GM12878 (cell line): Measurements from ENCODE around the gene CDH18. TPM values are rescaled to one million over a fixed set of nuclear protein-coding genes. Genes with fewer than 3 reads are reported as not detected.

ENCODE experiments used
- ATAC-seq: fragments of 200-7000 bp; cut with Tn5 transposase; 3 replicates; pipeline ENCODE4 v1.9.1; 2020; ENCODE audit warnings: mild to moderate bottlenecking, moderate library complexity
- BruUV-seq: library from RNA; stranded (reverse); fragments of 400-500 nt; replicated peaks from 2 replicates; lab custom pipeline; 2021; lab: Mats Ljungman, UMichigan
- CTCF ChIA-PET: fragments of 300-600 bp; sonication (Branson Sonifier 250); formaldehyde crosslinking; extraction: SDS; loops from one replicate; lab custom pipeline; 2021; ENCODE audit warnings: inconsistent platforms; lab: Yijun Ruan, JAX
- POLR2A ChIA-PET: fragments of 350-600 bp; formaldehyde crosslinking; extraction: SDS; loops from one replicate; lab custom pipeline; 2021; ENCODE audit warnings: inconsistent platforms; lab: Charles Lee
- RAD21 ChIA-PET: fragments of 300-600 bp; sonication (Branson Sonifier 250); formaldehyde crosslinking; loops from one replicate; lab custom pipeline; 2023; ENCODE audit warnings: antibody characterized with exemption; ENCODE audit not compliant: unreplicated experiment; lab: Charles Lee
- SMC1A ChIA-PET: fragments of 300-600 bp; sonication (Branson Sonifier 250); formaldehyde crosslinking; loops from one replicate; lab custom pipeline; 2023; ENCODE audit not compliant: unreplicated experiment, uncharacterized antibody; lab: Charles Lee
- DNase-seq: peaks from one replicate; pipeline ENCODE4 v3.0.0-alpha.2; 2011; ENCODE audit warnings: low read depth, low spot score
- FAIRE-seq: peaks from 3 replicates; lab custom pipeline; 2011; peaks lifted over from hg19 to GRCh38; lab: Jason Lieb, UNC
- H2AFZ ChIP-seq: 2 replicates; pipeline ENCODE4 v1.6.0; 2011; ENCODE audit warnings: low read depth, low read length, control low read depth; ENCODE audit not compliant: control insufficient read depth
- H3K27ac ChIP-seq: 2 replicates; pipeline ENCODE4 v1.5.1; 2011; ENCODE audit warnings: control low read depth; ENCODE audit not compliant: control insufficient read depth, insufficient read depth
- H3K27me3 ChIP-seq, 2 experiments: replicated peaks in 1 of 2; 2 replicates each; pipeline versions ENCODE4 v1.6.0 to v1.6.1; 2011; ENCODE audit warnings: low read length in 1 of 2; ENCODE audit not compliant: control insufficient read depth in 2 of 2, insufficient read depth in 2 of 2
- H3K36me3 ChIP-seq, 2 experiments: 2 replicates each; pipeline ENCODE4 v1.5.1; 2011; ENCODE audit warnings: low read length in 1 of 2; ENCODE audit not compliant: control insufficient read depth in 2 of 2, insufficient read depth in 2 of 2
- H3K4me1 ChIP-seq: 2 replicates; pipeline ENCODE4 v1.6.1; 2011; ENCODE audit warnings: mild to moderate bottlenecking, low read length, moderate library complexity, mixed read lengths; ENCODE audit not compliant: control insufficient read depth, insufficient read depth
- H3K4me2 ChIP-seq: 2 replicates; pipeline ENCODE4 v1.6.0; 2011; ENCODE audit warnings: control low read depth; ENCODE audit not compliant: control insufficient read depth, insufficient read depth
- H3K4me3 ChIP-seq: fragments of 200-600 bp; sonication (generic); 2 replicates; pipeline ENCODE4 v1.5.1; 2016
- H3K79me2 ChIP-seq: 2 replicates; pipeline ENCODE4 v1.6.0; 2011; ENCODE audit warnings: low read length; ENCODE audit not compliant: control insufficient read depth, insufficient read depth
- H3K9ac ChIP-seq: 2 replicates; pipeline ENCODE4 v1.8.0; 2011; ENCODE audit warnings: low read length, control low read depth, mixed read lengths; ENCODE audit not compliant: control insufficient read depth, insufficient read depth
- H3K9me3 ChIP-seq: replicated peaks from 3 replicates; pipeline ENCODE4 v1.5.1; 2011; ENCODE audit warnings: mild to moderate bottlenecking, low read length; ENCODE audit not compliant: control insufficient read depth, insufficient read depth
- H4K20me1 ChIP-seq: 2 replicates; pipeline ENCODE4 v1.6.0; 2011; ENCODE audit not compliant: control insufficient read depth, insufficient read depth
- ASH2L ChIP-seq: fragments of 300-600, 200-600 bp; sonication (generic); IDR thresholded peaks from 2 replicates; pipeline ENCODE4 v1.6.1; 2017; ENCODE audit warnings: low read depth, mild to moderate bottlenecking, borderline replicate concordance
- BCL11A ChIP-seq: IDR thresholded peaks from 2 replicates; pipeline ENCODE4 v1.6.1; 2011; ENCODE audit warnings: low read depth, low read length
- CEBPZ ChIP-seq: fragments of 150-350 bp; IDR thresholded peaks from 2 replicates; pipeline ENCODE4 v1.6.1; 2016; ENCODE audit warnings: low read depth, low read length
- CREM ChIP-seq: IDR thresholded peaks from 2 replicates; pipeline ENCODE4 v1.6.1; 2014; ENCODE audit warnings: antibody characterized with exemption, low read depth
- E2F8 ChIP-seq: fragments of 450-650 bp; IDR thresholded peaks from 2 replicates; pipeline ENCODE4 v1.6.1; 2018; ENCODE audit warnings: mild to moderate bottlenecking, low read depth, moderate library complexity; ENCODE audit not compliant: partially characterized antibody
- GABPA ChIP-seq: IDR thresholded peaks from 2 replicates; pipeline ENCODE4 v1.6.1; 2014; ENCODE audit warnings: antibody characterized with exemption, low read depth, mild to moderate bottlenecking, inconsistent platforms
- IRF5 ChIP-seq: fragments of 450-650 bp; IDR thresholded peaks from 2 replicates; pipeline ENCODE4 v1.6.1; 2017; ENCODE audit warnings: borderline replicate concordance
- POU2F2 ChIP-seq: IDR thresholded peaks from 3 replicates; pipeline ENCODE4 v1.6.1; 2011; ENCODE audit warnings: low read depth, mild to moderate bottlenecking, low read length, borderline replicate concordance
- RELB ChIP-seq: fragments of 450-650 bp; IDR thresholded peaks from 2 replicates; pipeline ENCODE4 v1.6.1; 2017; ENCODE audit warnings: low read depth, mild to moderate bottlenecking, moderate library complexity
- SUPT20H ChIP-seq: IDR thresholded peaks from 2 replicates; pipeline ENCODE4 v1.6.1; 2011; ENCODE audit warnings: low read depth, mild to moderate bottlenecking, low read length, moderate library complexity, borderline replicate concordance; ENCODE audit not compliant: control insufficient read depth
- ZNF274 ChIP-seq: IDR thresholded peaks from one replicate; pipeline ENCODE4 v1.8.0; 2011; ENCODE audit not compliant: insufficient read length, insufficient read depth
- WGBS: methylation state at CpG from one replicate; pipeline ENCODE4 v1.1.6; 2016; ENCODE audit warnings: low lambda C conversion rate; ENCODE audit not compliant: insufficient replicate concordance, insufficient coverage; ENCODE audit errors: missing lambda C conversion rate; 5-methylcytosine and 5-hydroxymethylcytosine counted together
- in situ Hi-C: fragments of 300-500 bp; cut with MboI; formaldehyde crosslinking; loops from 9 replicates; pipeline ENCODE4 v1.14.3; 2018; ENCODE audit warnings: mixed read lengths
- intact Hi-C: fragments of 100-400 bp; cut with micrococcal nuclease; formaldehyde crosslinking; loops from one replicate; pipeline ENCODE4 v1.14.2; 2022; ENCODE audit not compliant: unreplicated experiment
- polyA plus RNA-seq, 11 experiments: library from polyadenylated mRNA; depleted of rRNA in 4 of 11; unstranded in 6 of 11; stranded (reverse) in 5 of 11; fragments of >200 nt; fragmentation: Nextera tagmentation in 4 of 11; fragmentation: Illumina TruSeq in 1 of 11; extraction: Ambion mirVana in 4 of 11; extraction: Trizol in 1 of 11; gene quantifications; 1 replicate in 1 of 11; 2 replicates in 10 of 11; pipeline versions ENCODE4 v1.2.1 to v1.2.3, GENCODE V29; 2011 to 2016; ENCODE audit warnings: inconsistent platforms in 2 of 11, missing spikeins in 2 of 11, low read depth in 1 of 11
- total RNA-seq, 4 experiments: library from RNA; depleted of rRNA in 3 of 4; stranded (reverse); fragments of >200 nt in 3 of 4; fragmentation: Illumina TruSeq in 1 of 4; extraction: Trizol in 1 of 4; gene quantifications; 2 replicates each; pipeline versions ENCODE4 v1.2.1 to v1.2.3, GENCODE V29; 2013 to 2021

CDH18 gene
- total and polyA plus RNA-seq, 10 of the 15 experiments (the other 5 are each of a cell fraction or from before 2014, with no cell fraction given): 0.41 TPM; not detected in 9

GRCh38 chr5:19655627-19656026 is 332.4 kb downstream of the CDH18 start:
- Histone ChIP-seq H3K9me3 (no peaks in the 10 kb centered on the region), H3K9ac (no peak overlapping the region), H3K79me2 (no peaks in the 10 kb centered on the region), H3K36me3 (no peaks in the 10 kb centered on the region), H2AFZ (no peak overlapping the region), H3K4me2 (no peak overlapping the region), H4K20me1 (no peaks in the 10 kb centered on the region), H3K27ac (no peak overlapping the region), H3K4me1 (no peaks in the 10 kb centered on the region), H3K4me3 (no peak overlapping the region), H3K27me3 (no peaks in the 10 kb centered on the region)
- ChIA-PET RAD21 (no interaction called here), CTCF (no interaction called here), SMC1A (no interaction called here), POLR2A (interaction anchor here (0.7 kb wide), 1 partner anchor 29 kb away, joined by 13 read pairs; no protein-coding TSS in a partner anchor)
- 0% methylated on average over 2 of the region's 2 CpGs for WGBS
- ATAC-seq (no peak), DNase-seq (no peak), FAIRE-seq (no peak)
- no TSS peak for BruUV-seq
- in situ Hi-C loops (no loop called here), intact Hi-C loops (no loop called here)
- TF ChIP-seq BCL11A: no peak
- no peak for TF ChIP-seq IRF5
- TF ChIP-seq ASH2L: no peak
- no peak for TF ChIP-seq CREM
- TF ChIP-seq CEBPZ: no peak
- TF ChIP-seq GABPA: no peak
- TF ChIP-seq RELB: no peak
- no peak for TF ChIP-seq POU2F2
- no peak for TF ChIP-seq SUPT20H
- TF ChIP-seq ZNF274: no peak
- no peak for TF ChIP-seq E2F8
